HEK293 (cell line): ENCODE data around the gene RRH.

Experiments used
- CTCF ChIA-PET: fragments of 350-600 bp; formaldehyde crosslinking; extraction: SDS; loops from one replicate; lab custom pipeline; 2021; ENCODE audit warnings: antibody characterized with exemption; lab: Yijun Ruan, JAX
- POLR2A ChIA-PET: fragments of 300-600 bp; formaldehyde crosslinking; extraction: SDS; loops from one replicate; lab custom pipeline; 2020; ENCODE audit warnings: antibody characterized with exemption, inconsistent platforms; lab: Yijun Ruan, JAX
- H3K27ac ChIP-seq: fragments of 200-500 bp; sonication (Bioruptor generic); 2 replicates; pipeline ENCODE4 v1.5.1; 2014; ENCODE audit warnings: low read depth, low read length, control low read depth, inconsistent platforms; ENCODE audit errors: extremely low read depth
- H3K36me3 ChIP-seq, 2 experiments: fragments of 200-500 bp in 1 of 2; sonication (Bioruptor generic) in 1 of 2; 1 replicate in 1 of 2; 2 replicates in 1 of 2; pipeline ENCODE4 v1.5.1; 2014 to 2017; ENCODE audit warnings: inconsistent platforms in 2 of 2, low read length in 2 of 2; ENCODE audit not compliant: control insufficient read depth in 2 of 2, insufficient read depth in 1 of 2
- H3K4me1 ChIP-seq: fragments of 200-500 bp; sonication (Bioruptor generic); 2 replicates; pipeline ENCODE4 v1.5.1; 2014; ENCODE audit warnings: mild to moderate bottlenecking, low read length, inconsistent platforms; ENCODE audit not compliant: control insufficient read depth, insufficient read depth
- H3K4me3 ChIP-seq: 2 replicates; pipeline ENCODE4 v1.5.1; 2011; ENCODE audit warnings: low read depth, mild to moderate bottlenecking, control low read depth, low read length, moderate library complexity
- H3K9me3 ChIP-seq: fragments of 200-500 bp; sonication (Bioruptor generic); 2 replicates; pipeline ENCODE4 v1.5.1; 2014; ENCODE audit warnings: low read depth, low read length, inconsistent platforms; ENCODE audit not compliant: control insufficient read depth, insufficient read depth
- FEZF1 ChIP-seq: fragments of 450-650 bp; formaldehyde crosslinking; IDR thresholded peaks from 2 replicates; pipeline ENCODE4 v1.5.1; 2016; ENCODE audit warnings: missing biosample characterization, missing genetic modification characterization
- GFI1B ChIP-seq: fragments of 450-650 bp; formaldehyde crosslinking; IDR thresholded peaks from 2 replicates; pipeline ENCODE4 v1.5.1; 2016; ENCODE audit warnings: missing biosample characterization, missing genetic modification characterization
- OVOL3 ChIP-seq: fragments of 450-650 bp; formaldehyde crosslinking; IDR thresholded peaks from 2 replicates; pipeline ENCODE4 v1.5.1; 2016; ENCODE audit warnings: missing biosample characterization, missing genetic modification characterization
- SP7 ChIP-seq: fragments of 450-650 bp; formaldehyde crosslinking; IDR thresholded peaks from 2 replicates; pipeline ENCODE4 v1.5.1; 2016; ENCODE audit warnings: missing biosample characterization, missing genetic modification characterization
- YY2 ChIP-seq: fragments of 450-650 bp; formaldehyde crosslinking; IDR thresholded peaks from 2 replicates; pipeline ENCODE4 v1.5.1; 2016; ENCODE audit warnings: missing biosample characterization, missing genetic modification characterization
- ZBTB8A ChIP-seq: fragments of 450-650 bp; formaldehyde crosslinking; IDR thresholded peaks from 2 replicates; pipeline ENCODE4 v1.5.1; 2016; ENCODE audit warnings: missing biosample characterization, missing genetic modification characterization
- ZFP3 ChIP-seq: fragments of 450-650 bp; formaldehyde crosslinking; IDR thresholded peaks from 2 replicates; pipeline ENCODE4 v1.5.1; 2016; ENCODE audit warnings: low read depth, missing biosample characterization, missing genetic modification characterization
- ZFP37 ChIP-seq: fragments of 450-650 bp; formaldehyde crosslinking; IDR thresholded peaks from 2 replicates; pipeline ENCODE4 v1.5.1; 2016; ENCODE audit warnings: missing biosample characterization, missing genetic modification characterization
- ZNF157 ChIP-seq: fragments of 450-650 bp; formaldehyde crosslinking; IDR thresholded peaks from 2 replicates; pipeline ENCODE4 v1.5.1; 2016; ENCODE audit warnings: missing biosample characterization, missing genetic modification characterization
- ZNF211 ChIP-seq: fragments of 450-650 bp; formaldehyde crosslinking; IDR thresholded peaks from 2 replicates; pipeline ENCODE4 v1.5.1; 2016; ENCODE audit warnings: low read depth, missing biosample characterization, missing genetic modification characterization
- ZNF239 ChIP-seq: fragments of 450-650 bp; formaldehyde crosslinking; IDR thresholded peaks from 2 replicates; pipeline ENCODE4 v1.5.1; 2016; ENCODE audit warnings: missing biosample characterization, missing genetic modification characterization
- ZNF629 ChIP-seq: fragments of 450-650 bp; formaldehyde crosslinking; IDR thresholded peaks from 2 replicates; pipeline ENCODE4 v1.5.1; 2017; ENCODE audit warnings: missing biosample characterization, missing genetic modification characterization
- ZNF654 ChIP-seq: fragments of 450-650 bp; formaldehyde crosslinking; IDR thresholded peaks from 2 replicates; pipeline ENCODE4 v1.5.1; 2016; ENCODE audit warnings: low read depth, missing biosample characterization, missing genetic modification characterization
- ZNF785 ChIP-seq: fragments of 450-650 bp; formaldehyde crosslinking; IDR thresholded peaks from 2 replicates; pipeline ENCODE4 v1.5.1; 2016; ENCODE audit warnings: missing biosample characterization, missing genetic modification characterization
- ZNF792 ChIP-seq: fragments of 450-650 bp; formaldehyde crosslinking; IDR thresholded peaks from 2 replicates; pipeline ENCODE4 v1.5.1; 2016; ENCODE audit warnings: missing biosample characterization, missing genetic modification characterization
- ZSCAN23 ChIP-seq: fragments of 450-650 bp; formaldehyde crosslinking; IDR thresholded peaks from 2 replicates; pipeline ENCODE4 v1.5.1; 2016; ENCODE audit warnings: missing biosample characterization, missing genetic modification characterization
- TF ChIP-seq, protein P1 (sequence below): fragments of 450-650 bp; formaldehyde crosslinking; IDR thresholded peaks from 2 replicates; pipeline ENCODE4 v1.5.1; 2016; ENCODE audit warnings: missing biosample characterization, missing genetic modification characterization
- TF ChIP-seq, protein P2 (sequence below): fragments of 450-650 bp; formaldehyde crosslinking; IDR thresholded peaks from 2 replicates; pipeline ENCODE4 v1.5.1; 2016; ENCODE audit warnings: missing biosample characterization, missing genetic modification characterization
- TF ChIP-seq, protein P3 (sequence below): fragments of 450-650 bp; IDR thresholded peaks from 2 replicates; pipeline ENCODE4 v1.5.1; 2018; ENCODE audit warnings: missing biosample characterization, mild to moderate bottlenecking, missing genetic modification characterization

Gene RRH

DNA sequence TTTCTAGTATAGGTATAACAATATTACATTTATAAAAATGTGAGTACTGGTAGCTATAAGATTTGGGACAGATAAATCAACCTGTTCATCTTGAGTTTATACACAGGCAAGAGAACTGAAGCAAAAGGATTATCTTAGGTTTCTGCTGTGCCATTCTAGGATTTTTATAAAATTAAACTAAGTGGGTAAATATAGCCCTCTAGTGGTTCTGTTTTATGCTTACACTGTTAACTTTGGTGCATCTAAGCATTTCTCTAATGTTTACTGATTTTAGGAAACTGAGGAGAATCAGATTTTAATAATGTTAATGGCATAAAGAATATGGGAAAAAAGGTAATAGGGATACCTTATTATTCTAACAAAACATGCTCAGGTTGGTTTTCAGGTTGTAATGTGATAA lies 1.1 kb upstream of the RRH start:
- H3K36me3 ChIP-seq, result peaks cover 18 to 31% of the 10 kb centered on the region in 2 experiments; a peak in 2 of 3 replicates
- H3K27ac ChIP-seq, result no peak overlapping the region
- ChIA-PET POLR2A (no interaction called here), CTCF (interaction anchor here (0.8 to 1.7 kb wide), 8 partner anchors 10 to 407 kb away, joined by 3 to 7 read pairs (median 4); partner anchors contain the start of gene GAR1)
- TF ChIP-seq YY2 (no peak), ZNF654 (peak; percentile 55), ZFP37 (tag by site-specific recombination) (peak; percentile 60; the same call in 1 of the 2 replicates)
- no peaks in the 10 kb centered on the region for H3K9me3 ChIP-seq
- H3K4me1 ChIP-seq, result no peaks in the 10 kb centered on the region
- H3K4me3 ChIP-seq, result no peak overlapping the region

DNA sequence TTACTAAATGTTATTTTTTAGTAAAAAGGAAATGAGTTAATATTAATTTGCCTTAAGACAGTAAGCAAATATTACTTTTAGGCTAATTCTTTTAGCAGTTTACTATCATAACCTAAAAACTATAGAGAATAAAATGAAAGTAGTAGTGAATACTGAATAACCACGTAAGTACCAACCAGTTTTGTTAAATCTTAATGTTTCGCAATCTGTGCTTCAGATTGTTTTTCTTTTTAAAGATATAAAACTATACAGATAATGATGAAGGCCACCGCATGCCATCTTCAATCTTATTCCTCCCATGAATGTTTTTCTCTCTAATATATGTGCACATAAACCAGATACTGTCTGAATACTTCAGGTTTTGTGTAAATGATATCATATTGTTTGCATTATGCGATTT lies 6.0 kb downstream of the RRH start:
- H3K27ac ChIP-seq, result no peak overlapping the region
- H3K4me1 ChIP-seq, result no peaks in the 10 kb centered on the region
- H3K4me3 ChIP-seq, result no peak overlapping the region
- H3K9me3 ChIP-seq, result no peaks in the 10 kb centered on the region
- TF ChIP-seq GFI1B (tag by site-specific recombination) (no peak), ZNF157 (tag by site-specific recombination) (no peak)
- H3K36me3 ChIP-seq, result peaks cover 0 to under 1% of the 10 kb centered on the region in 2 experiments; a peak in 1 of 3 replicates
- ChIA-PET CTCF (no interaction called here), POLR2A (no interaction called here)

DNA sequence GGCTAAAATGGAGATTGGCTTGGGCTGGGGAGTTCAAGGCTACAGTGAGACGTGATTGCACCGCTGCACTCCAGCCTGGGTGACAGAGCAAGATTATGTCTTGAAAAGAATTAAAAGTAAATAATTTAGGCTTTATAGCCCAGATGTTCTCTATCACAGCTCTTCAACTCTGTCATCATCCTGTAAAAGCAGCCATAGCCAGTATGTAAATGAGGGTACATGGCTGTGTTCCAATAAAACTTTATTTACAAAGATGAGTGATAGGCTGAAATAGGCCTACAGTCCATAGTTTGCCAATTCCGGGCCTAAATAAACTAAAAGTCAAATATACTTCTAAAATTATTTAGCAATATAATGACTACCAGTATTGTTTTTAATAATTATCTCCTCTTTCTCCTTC lies 9.2 kb downstream of the RRH start:
- Histone ChIP-seq H3K4me3 (no peak overlapping the region), H3K4me1 (no peaks in the 10 kb centered on the region), H3K36me3 (no peaks in the 10 kb centered on the region), H3K27ac (no peak overlapping the region), H3K9me3 (no peaks in the 10 kb centered on the region)
- POLR2A ChIA-PET, result no interaction called here
- CTCF ChIA-PET, result interaction anchor here (1.5 kb wide), 1 partner anchor 10 kb away, joined by 5 read pairs; no protein-coding TSS in a partner anchor
- TF ChIP-seq ZSCAN23 (no peak), ZNF785 (no peak), SP7 (tag by site-specific recombination) (no peak)

DNA sequence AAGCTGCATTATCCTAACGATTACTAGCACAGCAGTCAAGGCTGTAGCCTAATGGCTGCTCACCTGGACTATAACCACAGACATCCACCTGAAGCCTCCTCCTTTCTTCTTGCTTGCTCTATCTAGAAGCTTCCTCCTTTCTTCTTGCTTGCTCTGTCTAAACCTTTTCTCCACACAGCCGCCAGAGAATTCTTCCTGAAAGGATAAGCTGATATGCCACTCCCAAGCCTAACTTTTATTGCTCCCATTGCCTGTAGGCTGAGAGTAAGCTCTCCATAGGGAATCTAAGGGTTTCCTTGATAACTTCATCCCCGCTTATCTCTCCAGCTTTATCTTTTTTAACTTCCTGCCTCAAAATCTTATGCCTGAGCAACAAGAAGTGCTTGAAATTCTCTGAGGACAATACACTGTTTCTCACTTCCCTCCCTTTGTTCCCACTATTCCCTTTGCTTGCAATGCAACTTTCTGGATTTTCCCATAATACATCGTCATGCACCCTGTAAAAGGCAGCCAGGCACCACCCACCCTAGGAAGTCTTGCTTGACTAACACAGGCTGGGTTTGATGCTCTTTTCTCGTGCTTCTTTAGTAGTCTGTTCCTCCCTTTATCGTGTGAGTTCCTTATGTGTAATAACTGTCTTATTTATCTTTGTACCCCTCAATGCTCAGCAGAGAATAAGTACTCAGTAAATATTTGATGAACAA lies 18.8 kb downstream of the RRH start:
- POLR2A ChIA-PET, result no interaction called here
- TF ChIP-seq ZFP3 (tag by site-specific recombination), result no peak
- peak; percentile 16; the same call in 1 of the 2 replicates for TF ChIP-seq FEZF1 (tag by site-specific recombination)
- Histone ChIP-seq H3K36me3 (no peaks in the 10 kb centered on the region), H3K9me3 (no peaks in the 10 kb centered on the region), H3K4me1 (no peaks in the 10 kb centered on the region), H3K27ac (no peak overlapping the region), H3K4me3 (no peak overlapping the region)
- CTCF ChIA-PET, result interaction anchor here (0.7 to 1.0 kb wide), 2 partner anchors 161 to 441 kb away, joined by 3 read pairs; no protein-coding TSS in a partner anchor

DNA sequence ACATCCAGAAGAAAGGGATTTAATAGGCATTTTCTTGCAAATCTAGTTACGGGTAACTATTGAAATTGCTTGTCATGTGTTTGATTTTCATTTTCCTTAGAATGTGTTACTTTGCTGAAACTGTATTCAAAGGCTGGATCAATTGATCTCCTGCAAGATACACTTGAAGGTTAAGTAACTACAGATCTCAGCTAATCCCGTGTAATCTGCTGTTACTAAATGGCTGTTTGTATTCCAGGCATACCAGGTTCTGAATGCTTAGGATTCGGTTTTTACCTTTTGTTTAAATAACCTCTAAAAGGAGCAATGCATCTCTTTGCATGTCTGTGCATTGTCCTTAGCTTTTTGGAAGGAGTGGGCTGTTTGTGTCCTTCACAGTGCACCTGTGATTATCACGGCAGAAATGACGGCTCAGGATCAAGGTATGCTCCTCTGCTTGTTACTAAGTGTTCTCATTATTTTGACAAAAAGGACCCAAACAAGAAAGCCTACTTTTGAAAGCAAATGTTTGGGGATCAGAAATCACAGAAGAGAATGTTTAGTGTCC lies 20.2 kb downstream of the RRH start, which contains the start of gene LRIT3:
Gene LRIT3 (plus strand): TSS at position 212 of the 547 bp plus-strand sequence. CDS start 95 bp downstream, at position 307.
- POLR2A ChIA-PET, result no interaction called here
- CTCF ChIA-PET, result no interaction called here
- no peaks in the 10 kb centered on the region for H3K36me3 ChIP-seq
- no peak within 1 kb of the TSS for H3K4me3 ChIP-seq
- H3K9me3 ChIP-seq, result no peaks in the 10 kb centered on the region
- no peaks in the 10 kb centered on the region for H3K4me1 ChIP-seq
- H3K27ac ChIP-seq, result no peak within 1 kb of the TSS
- TF ChIP-seq ZNF211 (no peak), ZNF629 (tag by site-specific recombination) (no peak), OVOL3 (tag by site-specific recombination) (no peak), ZNF239 (no peak), ZNF792 (no peak), ZBTB8A (tag by site-specific recombination) (no peak)
- TF ChIP-seq, protein P1, sequence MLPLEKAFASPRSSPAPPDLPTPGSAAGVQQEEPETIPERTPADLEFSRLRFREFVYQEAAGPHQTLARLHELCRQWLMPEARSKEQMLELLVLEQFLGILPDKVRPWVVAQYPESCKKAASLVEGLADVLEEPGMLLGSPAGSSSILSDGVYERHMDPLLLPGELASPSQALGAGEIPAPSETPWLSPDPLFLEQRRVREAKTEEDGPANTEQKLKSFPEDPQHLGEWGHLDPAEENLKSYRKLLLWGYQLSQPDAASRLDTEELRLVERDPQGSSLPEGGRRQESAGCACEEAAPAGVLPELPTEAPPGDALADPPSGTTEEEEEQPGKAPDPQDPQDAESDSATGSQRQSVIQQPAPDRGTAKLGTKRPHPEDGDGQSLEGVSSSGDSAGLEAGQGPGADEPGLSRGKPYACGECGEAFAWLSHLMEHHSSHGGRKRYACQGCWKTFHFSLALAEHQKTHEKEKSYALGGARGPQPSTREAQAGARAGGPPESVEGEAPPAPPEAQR (tag by site-specific recombination), result no peak
- TF ChIP-seq, protein P2, sequence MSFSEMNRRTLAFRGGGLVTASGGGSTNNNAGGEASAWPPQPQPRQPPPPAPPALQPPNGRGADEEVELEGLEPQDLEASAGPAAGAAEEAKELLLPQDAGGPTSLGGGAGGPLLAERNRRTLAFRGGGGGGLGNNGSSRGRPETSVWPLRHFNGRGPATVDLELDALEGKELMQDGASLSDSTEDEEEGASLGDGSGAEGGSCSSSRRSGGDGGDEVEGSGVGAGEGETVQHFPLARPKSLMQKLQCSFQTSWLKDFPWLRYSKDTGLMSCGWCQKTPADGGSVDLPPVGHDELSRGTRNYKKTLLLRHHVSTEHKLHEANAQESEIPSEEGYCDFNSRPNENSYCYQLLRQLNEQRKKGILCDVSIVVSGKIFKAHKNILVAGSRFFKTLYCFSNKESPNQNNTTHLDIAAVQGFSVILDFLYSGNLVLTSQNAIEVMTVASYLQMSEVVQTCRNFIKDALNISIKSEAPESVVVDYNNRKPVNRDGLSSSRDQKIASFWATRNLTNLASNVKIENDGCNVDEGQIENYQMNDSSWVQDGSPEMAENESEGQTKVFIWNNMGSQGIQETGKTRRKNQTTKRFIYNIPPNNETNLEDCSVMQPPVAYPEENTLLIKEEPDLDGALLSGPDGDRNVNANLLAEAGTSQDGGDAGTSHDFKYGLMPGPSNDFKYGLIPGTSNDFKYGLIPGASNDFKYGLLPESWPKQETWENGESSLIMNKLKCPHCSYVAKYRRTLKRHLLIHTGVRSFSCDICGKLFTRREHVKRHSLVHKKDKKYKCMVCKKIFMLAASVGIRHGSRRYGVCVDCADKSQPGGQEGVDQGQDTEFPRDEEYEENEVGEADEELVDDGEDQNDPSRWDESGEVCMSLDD (tag by site-specific recombination), result no peak
- TF ChIP-seq, protein P3, sequence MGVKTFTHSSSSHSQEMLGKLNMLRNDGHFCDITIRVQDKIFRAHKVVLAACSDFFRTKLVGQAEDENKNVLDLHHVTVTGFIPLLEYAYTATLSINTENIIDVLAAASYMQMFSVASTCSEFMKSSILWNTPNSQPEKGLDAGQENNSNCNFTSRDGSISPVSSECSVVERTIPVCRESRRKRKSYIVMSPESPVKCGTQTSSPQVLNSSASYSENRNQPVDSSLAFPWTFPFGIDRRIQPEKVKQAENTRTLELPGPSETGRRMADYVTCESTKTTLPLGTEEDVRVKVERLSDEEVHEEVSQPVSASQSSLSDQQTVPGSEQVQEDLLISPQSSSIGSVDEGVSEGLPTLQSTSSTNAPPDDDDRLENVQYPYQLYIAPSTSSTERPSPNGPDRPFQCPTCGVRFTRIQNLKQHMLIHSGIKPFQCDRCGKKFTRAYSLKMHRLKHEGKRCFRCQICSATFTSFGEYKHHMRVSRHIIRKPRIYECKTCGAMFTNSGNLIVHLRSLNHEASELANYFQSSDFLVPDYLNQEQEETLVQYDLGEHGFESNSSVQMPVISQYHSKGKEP (tag by site-specific recombination), result no peak
